DND-41 (cell line): ENCODE data around the gene RECK.
A peak's percentile ranks its signal among the peaks of the same experiment; 100 is the strongest.

Experiments
- ATAC-seq: fragments of 200-7000 bp; cut with Tn5 transposase; 3 replicates; pipeline ENCODE4 v1.9.1; 2021; ENCODE audit warnings: low read depth; ENCODE audit not compliant: insufficient read depth
- DNase-seq: peaks from one replicate; pipeline ENCODE4 v3.0.0-alpha.2; 2020
- H2AFZ ChIP-seq: 2 replicates; pipeline ENCODE4 v1.6.0; 2012; ENCODE audit warnings: low read depth, low read length
- H3K27ac ChIP-seq: 2 replicates; pipeline ENCODE4 v1.5.1; 2012; ENCODE audit warnings: low read length, inconsistent platforms
- H3K27me3 ChIP-seq: fragments of 200-600 bp; sonication (generic); 2 replicates; pipeline ENCODE4 v1.6.0; 2012; ENCODE audit warnings: low read length, mild to moderate bottlenecking, inconsistent platforms; ENCODE audit not compliant: insufficient read depth, poor library complexity
- H3K36me3 ChIP-seq: 2 replicates; pipeline ENCODE4 v1.5.1; 2012; ENCODE audit warnings: low read length, inconsistent platforms; ENCODE audit not compliant: insufficient read depth
- H3K4me1 ChIP-seq: 2 replicates; pipeline ENCODE4 v1.5.1; 2012; ENCODE audit warnings: mild to moderate bottlenecking, low read length; ENCODE audit not compliant: insufficient read depth
- H3K4me2 ChIP-seq: 2 replicates; pipeline ENCODE4 v1.6.0; 2012; ENCODE audit warnings: mild to moderate bottlenecking, moderate library complexity, low read length, inconsistent platforms; ENCODE audit not compliant: insufficient read depth
- H3K4me3 ChIP-seq, 2 experiments: fragments of 200-600 bp in 1 of 2; shearing (Covaris generic) in 1 of 2; 2 replicates each; pipeline ENCODE4 v1.5.1; 2012 to 2016; ENCODE audit warnings: inconsistent platforms in 2 of 2, low read length in 2 of 2, mild to moderate bottlenecking in 2 of 2, low read depth in 1 of 2, moderate library complexity in 1 of 2
- H3K79me2 ChIP-seq: 2 replicates; pipeline ENCODE4 v1.6.0; 2012; ENCODE audit warnings: low read length, inconsistent platforms; ENCODE audit not compliant: insufficient read depth
- H3K9ac ChIP-seq: 2 replicates; pipeline ENCODE4 v1.6.0; 2012; ENCODE audit warnings: low read depth, mild to moderate bottlenecking, inconsistent platforms, low read length, moderate library complexity
- H3K9me3 ChIP-seq: 2 replicates; pipeline ENCODE4 v1.5.1; 2012; ENCODE audit warnings: low read length, moderate library complexity, mild to moderate bottlenecking, inconsistent platforms; ENCODE audit not compliant: insufficient read depth, severe bottlenecking
- H4K20me1 ChIP-seq: 2 replicates; pipeline ENCODE4 v1.6.0; 2012; ENCODE audit warnings: low read length; ENCODE audit not compliant: insufficient read depth
- CTCF ChIP-seq: IDR thresholded peaks from 2 replicates; pipeline ENCODE4 v1.5.1; 2012; ENCODE audit warnings: borderline replicate concordance, low read length, moderate library complexity, mild to moderate bottlenecking; ENCODE audit not compliant: poor library complexity, severe bottlenecking; ENCODE audit errors: extremely low read depth
- EZH2 ChIP-seq: IDR thresholded peaks from 3 replicates; pipeline ENCODE4 v1.6.1; 2012; ENCODE audit warnings: borderline replicate concordance, low read depth, mild to moderate bottlenecking, moderate library complexity, low read length, inconsistent platforms; ENCODE audit not compliant: severe bottlenecking

RECK gene

GRCh38 chr9:36138496-36138895, 101.8 kb downstream of the RECK start:
- Histone ChIP-seq H3K4me1 (peaks cover 41% of the 10 kb centered on the region), H3K4me2 (no peak overlapping the region), H3K27ac (no peak overlapping the region), H3K79me2 (no peaks in the 10 kb centered on the region), H3K27me3 (peaks cover 32% of the 10 kb centered on the region), H2AFZ (no peak overlapping the region), H3K9ac (no peak overlapping the region), H3K9me3 (no peaks in the 10 kb centered on the region), H3K4me3 (no peak overlapping the region), H3K36me3 (no peaks in the 10 kb centered on the region), H4K20me1 (peaks cover 15% of the 10 kb centered on the region; the same call in 1 of the 2 replicates)
- ATAC-seq: no peak
- TF ChIP-seq EZH2 (no peak), CTCF (no peak)
- DNase-seq: no peak

- Histone ChIP-seq H3K9me3 (no peaks in the 10 kb centered on the region), H2AFZ (no peak overlapping the region), H3K4me1 (peaks cover 41% of the 10 kb centered on the region), H3K9ac (no peak overlapping the region), H3K4me2 (no peak overlapping the region), H3K27ac (no peak overlapping the region), H3K27me3 (peaks cover 32% of the 10 kb centered on the region), H3K79me2 (no peaks in the 10 kb centered on the region), H3K4me3 (no peak overlapping the region), H4K20me1 (peaks cover 15% of the 10 kb centered on the region; the same call in 1 of the 2 replicates), H3K36me3 (no peaks in the 10 kb centered on the region)
- no peak for TF ChIP-seq EZH2
- no peak for TF ChIP-seq CTCF
- DNase-seq (no peak), ATAC-seq (no peak)
These were observed 102.2 kb downstream of the RECK start for GRCh38 chr9:36138901-36139300.

GRCh38 chr9:36140086-36141084, 103.7 kb downstream of the RECK start:
- Histone ChIP-seq H3K9ac (no peak overlapping the region), H4K20me1 (peaks cover 15% of the 10 kb centered on the region; the same call in 1 of the 2 replicates), H2AFZ (no peak overlapping the region), H3K79me2 (no peaks in the 10 kb centered on the region), H3K4me2 (peak overlapping the region; percentile 40), H3K36me3 (no peaks in the 10 kb centered on the region), H3K9me3 (no peaks in the 10 kb centered on the region), H3K4me3 (no peak overlapping the region), H3K4me1 (peaks cover 41% of the 10 kb centered on the region), H3K27me3 (peaks cover 25% of the 10 kb centered on the region), H3K27ac (peak overlapping the region; percentile 5; the same call in 1 of the 2 replicates)
- TF ChIP-seq EZH2 (no peak), CTCF (no peak)
- peak; percentile 80 for ATAC-seq
- peak; percentile 84 for DNase-seq
